IMR-90 (cell line): ENCODE data around the gene RGS9BP. TPM values are rescaled to one million over a fixed set of nuclear protein-coding genes. Genes with fewer than 3 reads are reported as not detected.

Experiments used
- ATAC-seq: fragments of 200-7000 bp; cut with Tn5 transposase; 2 replicates; pipeline ENCODE4 v1.9.1; 2020; ENCODE audit warnings: low read depth, mild to moderate bottlenecking, moderate library complexity
- BruUV-seq: library from RNA; stranded (reverse); fragments of 400-500 nt; replicated peaks from 2 replicates; lab custom pipeline; 2021; lab: Mats Ljungman, UMichigan
- CTCF ChIA-PET: fragments of 300-600 bp; formaldehyde crosslinking; extraction: SDS; loops from one replicate; lab custom pipeline; 2021; ENCODE audit warnings: antibody characterized with exemption; lab: Yijun Ruan, JAX
- POLR2A ChIA-PET: fragments of 300-600 bp; sonication (Branson Sonifier 250); formaldehyde crosslinking; loops from one replicate; lab custom pipeline; 2022; ENCODE audit warnings: antibody characterized with exemption; ENCODE audit not compliant: unreplicated experiment; lab: Charles Lee
- DNase-seq: peaks from one replicate; pipeline ENCODE4 v3.0.0; 2013
- H2AFZ ChIP-seq: replicated peaks from 2 replicates; pipeline ENCODE3; 2013; ENCODE audit warnings: low read length, mild to moderate bottlenecking; ENCODE audit not compliant: poor library complexity
- H2AK5ac ChIP-seq: 2 replicates; pipeline ENCODE4 v1.6.1; 2013; ENCODE audit warnings: low read depth, low read length, inconsistent platforms
- H2AK9ac ChIP-seq: replicated peaks from 2 replicates; pipeline ENCODE3; 2013; ENCODE audit warnings: mild to moderate bottlenecking, low read depth, low read length, moderate library complexity; ENCODE audit not compliant: poor library complexity
- H2BK120ac ChIP-seq: 2 replicates; pipeline ENCODE4 v1.6.1; 2013; ENCODE audit warnings: low read depth, low read length, inconsistent platforms
- H2BK15ac ChIP-seq: 3 replicates; pipeline ENCODE4 v1.6.1; 2013; ENCODE audit warnings: low read depth, low read length, inconsistent platforms
- H2BK20ac ChIP-seq: 2 replicates; pipeline ENCODE4 v1.6.1; 2013; ENCODE audit warnings: low read depth, mild to moderate bottlenecking, inconsistent platforms, low read length, moderate library complexity
- H2BK5ac ChIP-seq: 2 replicates; pipeline ENCODE4 v1.6.1; 2013; ENCODE audit warnings: mild to moderate bottlenecking, low read depth, low read length, inconsistent platforms; ENCODE audit not compliant: poor library complexity, severe bottlenecking
- H3K14ac ChIP-seq: replicated peaks from 2 replicates; pipeline ENCODE4 v1.6.1; 2013; ENCODE audit warnings: low read depth, low read length, inconsistent platforms
- H3K18ac ChIP-seq: 2 replicates; pipeline ENCODE4 v1.6.1; 2013; ENCODE audit warnings: low read depth, low read length, control low read depth
- H3K23ac ChIP-seq: 2 replicates; pipeline ENCODE4 v1.6.1; 2013; ENCODE audit warnings: low read depth, low read length, inconsistent platforms
- H3K27ac ChIP-seq: 2 replicates; pipeline ENCODE4 v1.5.1; 2013; ENCODE audit warnings: mild to moderate bottlenecking, control low read depth, low read length; ENCODE audit not compliant: insufficient read depth
- H3K27me3 ChIP-seq: 2 replicates; pipeline ENCODE4 v1.6.1; 2013; ENCODE audit warnings: low read length; ENCODE audit not compliant: control insufficient read depth, insufficient read depth
- H3K36me3 ChIP-seq: 2 replicates; pipeline ENCODE4 v1.6.1; 2013; ENCODE audit warnings: low read length, mixed read lengths; ENCODE audit not compliant: control insufficient read depth, insufficient read depth
- H3K4ac ChIP-seq: 2 replicates; pipeline ENCODE4 v1.6.1; 2013; ENCODE audit warnings: low read depth, low read length, inconsistent platforms
- H3K4me1 ChIP-seq: 2 replicates; pipeline ENCODE4 v1.6.1; 2013; ENCODE audit warnings: low read length, mixed read lengths; ENCODE audit not compliant: control insufficient read depth, insufficient read depth
- H3K4me2 ChIP-seq: 2 replicates; pipeline ENCODE4 v1.6.1; 2013; ENCODE audit warnings: low read depth, mild to moderate bottlenecking, control low read depth, low read length, moderate library complexity
- H3K4me3 ChIP-seq: 2 replicates; pipeline ENCODE4 v1.5.1; 2013; ENCODE audit warnings: low read depth, mild to moderate bottlenecking, control low read depth, low read length, moderate library complexity; ENCODE audit not compliant: insufficient read depth
- H3K56ac ChIP-seq: 2 replicates; pipeline ENCODE4 v1.6.1; 2013; ENCODE audit warnings: low read length, inconsistent platforms; ENCODE audit not compliant: insufficient read depth; ENCODE audit errors: extremely low read depth
- H3K79me1 ChIP-seq, 2 experiments: 2 replicates each; pipeline ENCODE4 v1.6.1; 2013; ENCODE audit warnings: low read length in 2 of 2, inconsistent platforms in 1 of 2, low read depth in 1 of 2
- H3K9ac ChIP-seq: 2 replicates; pipeline ENCODE4 v1.6.1; 2013; ENCODE audit warnings: low read depth, low read length, control low read depth
- H3K9me1 ChIP-seq: 2 replicates; pipeline ENCODE4 v1.6.1; 2013; ENCODE audit warnings: low read length, inconsistent platforms; ENCODE audit not compliant: insufficient read depth
- H3K9me3 ChIP-seq: 2 replicates; pipeline ENCODE4 v1.6.1; 2013; ENCODE audit warnings: low read length; ENCODE audit not compliant: control insufficient read depth, insufficient read depth
- H4K20me1 ChIP-seq: 2 replicates; pipeline ENCODE4 v1.6.1; 2013; ENCODE audit warnings: low read length, inconsistent platforms; ENCODE audit not compliant: insufficient read depth
- H4K5ac ChIP-seq: 2 replicates; pipeline ENCODE4 v1.6.1; 2013; ENCODE audit warnings: mild to moderate bottlenecking, low read depth, low read length, control low read depth
- H4K8ac ChIP-seq, 2 experiments: 2 replicates each; pipeline ENCODE4 v1.6.1; 2013; ENCODE audit warnings: low read depth in 2 of 2, low read length in 2 of 2, control low read depth in 1 of 2, inconsistent platforms in 1 of 2
- H4K91ac ChIP-seq: 2 replicates; pipeline ENCODE4 v1.6.1; 2013; ENCODE audit warnings: low read depth, low read length, inconsistent platforms; ENCODE audit not compliant: insufficient read depth
- MXI1 ChIP-seq: IDR thresholded peaks from 2 replicates; pipeline ENCODE4 v1.6.1; 2012; ENCODE audit warnings: low read depth, mild to moderate bottlenecking, low read length, moderate library complexity, borderline replicate concordance
- WGBS, 2 experiments: methylation state at CpG; one replicate each; pipeline versions ENCODE4 v1.1.5 to v1.1.7; 2013; ENCODE audit warnings: missing lambda C conversion rate in 2 of 2; ENCODE audit not compliant: insufficient read length in 1 of 2; ENCODE audit errors: extremely low coverage in 2 of 2; 5-methylcytosine and 5-hydroxymethylcytosine counted together
- dilution Hi-C: fragments of 300-500 bp; cut with HindIII; formaldehyde crosslinking; loops from one replicate; pipeline ENCODE4 v1.14.3; 2018; ENCODE audit warnings: low sequenced_read_pairs; ENCODE audit not compliant: unreplicated experiment
- in situ Hi-C: fragments of 300-500 bp; cut with MboI; formaldehyde crosslinking; loops from 3 replicates; pipeline ENCODE4 v1.14.3; 2019; ENCODE audit warnings: low sequenced_read_pairs, inconsistent platforms, mixed read lengths
- intact Hi-C: fragments of 100-400 bp; cut with micrococcal nuclease; formaldehyde crosslinking; loops from 2 replicates; pipeline ENCODE4 v1.10.0; 2022
- polyA plus RNA-seq, 3 experiments: library from polyadenylated mRNA; depleted of rRNA; stranded (reverse); fragments of >200 nt; gene quantifications; 2 replicates each; pipeline ENCODE4 v1.2.3, GENCODE V29; 2012; ENCODE audit warnings: low replicate concordance in 1 of 3
- total RNA-seq: library from RNA; depleted of rRNA; stranded (reverse); fragments of >200 nt; gene quantifications from 2 replicates; pipeline ENCODE4 v1.2.3, GENCODE V29; 2012

The RGS9BP gene
- total and polyA plus RNA-seq, 2 of the 4 experiments (the other 2 are of a cell fraction), result 0.03 to 0.18 TPM

GRCh38 chr19:32687681-32688080 is 12.0 kb downstream of the RGS9BP start:
- H3K14ac ChIP-seq, result no peak overlapping the region
- H2BK20ac ChIP-seq, result no peak overlapping the region
- BruUV-seq, result no TSS peak
- H3K4me1 ChIP-seq, result peaks cover 6% of the 10 kb centered on the region
- no peak overlapping the region for H3K27ac ChIP-seq
- CTCF ChIA-PET, result no interaction called here
- no peak overlapping the region for H3K9ac ChIP-seq
- peaks cover 3% of the 10 kb centered on the region; the same call in 1 of the 2 replicates for H3K9me1 ChIP-seq
- peaks cover 2 to 13% of the 10 kb centered on the region in 2 experiments; a peak in 3 of 4 replicates for H3K79me1 ChIP-seq
- H3K56ac ChIP-seq, result no peak overlapping the region
- H2BK5ac ChIP-seq, result no peak overlapping the region
- H4K8ac ChIP-seq, result no peak overlapping the region
- dilution Hi-C loops, result no loop called here
- no peak overlapping the region for H3K4ac ChIP-seq
- H3K4me2 ChIP-seq, result no peak overlapping the region
- ATAC-seq, result no peak
- in situ Hi-C loops, result no loop called here
- intact Hi-C loops, result no loop called here
- no peak overlapping the region for H4K91ac ChIP-seq
- H4K20me1 ChIP-seq, result no peaks in the 10 kb centered on the region
- no peaks in the 10 kb centered on the region for H3K36me3 ChIP-seq
- no peak for DNase-seq
- H3K18ac ChIP-seq, result no peak overlapping the region
- H2BK120ac ChIP-seq, result no peak overlapping the region
- 100% methylated on average over 1 of the region's 4 CpGs; no CpG with 5 or more reads in 1 of the 2 experiments for WGBS, 2 experiments
- no peak overlapping the region for H2BK15ac ChIP-seq
- no peak overlapping the region for H2AK5ac ChIP-seq
- H2AFZ ChIP-seq, result no peak overlapping the region
- no peak overlapping the region for H3K23ac ChIP-seq
- POLR2A ChIA-PET, result no interaction called here
- no peaks in the 10 kb centered on the region for H3K9me3 ChIP-seq
- TF ChIP-seq MXI1, result no peak
- H3K27me3 ChIP-seq, result no peaks in the 10 kb centered on the region
- H2AK9ac ChIP-seq, result no peak overlapping the region
- no peak overlapping the region for H4K5ac ChIP-seq
- H3K4me3 ChIP-seq, result no peak overlapping the region
